ENCODE data around the gene KCNA2.

GRCh38 chr1:110588486-110588885 lies 17.7 kb downstream of the KCNA2 start:
- TF ChIP-seq CTCF (optimal IDR thresholded peaks at IDR 0.05 in 1 of 3, IDR thresholded peaks at IDR 0.05 in 1 of 3, conservative IDR thresholded peaks at IDR 0.05 in 1 of 3; ENCODE audit: extremely low read depth in 1 of 3, insufficient read depth in 2 of 3, low read length in 3 of 3) (no peak), EZH2 (IDR thresholded peaks at IDR 0.05; ENCODE audit: low read length) (no peak)

All from keratinocyte (primary cell).